Ishikawa (cell line): Measurements from ENCODE around the gene PHF2.

Source experiments
- CEBPB ChIP-seq: IDR thresholded peaks from 2 replicates; pipeline ENCODE4 v1.6.1; 2012
- CREB1 ChIP-seq: IDR thresholded peaks from 2 replicates; pipeline ENCODE4 v1.6.1; 2012; ENCODE audit warnings: low read depth
- EGR1 ChIP-seq: IDR thresholded peaks from 2 replicates; pipeline ENCODE4 v1.6.1; 2012
- EP300 ChIP-seq: IDR thresholded peaks from 2 replicates; pipeline ENCODE4 v1.6.1; 2012; ENCODE audit warnings: borderline replicate concordance
- FOXM1 ChIP-seq: IDR thresholded peaks from 2 replicates; pipeline ENCODE4 v1.6.1; 2012; ENCODE audit warnings: low read depth, borderline replicate concordance
- MAX ChIP-seq: IDR thresholded peaks from 2 replicates; pipeline ENCODE4 v1.6.1; 2012
- NFIC ChIP-seq: IDR thresholded peaks from 2 replicates; pipeline ENCODE4 v1.6.1; 2012
- RAD21 ChIP-seq: IDR thresholded peaks from 2 replicates; pipeline ENCODE4 v1.6.1; 2012; ENCODE audit warnings: low read depth
- TAF1 ChIP-seq: IDR thresholded peaks from 2 replicates; pipeline ENCODE4 v1.6.1; 2012; ENCODE audit warnings: low read depth, mild to moderate bottlenecking
- TCF12 ChIP-seq: IDR thresholded peaks from 2 replicates; pipeline ENCODE4 v1.6.1; 2012; ENCODE audit warnings: low read depth
- TEAD4 ChIP-seq: IDR thresholded peaks from 2 replicates; pipeline ENCODE4 v1.6.1; 2012
- USF1 ChIP-seq: IDR thresholded peaks from 2 replicates; pipeline ENCODE4 v1.6.1; 2012
- YY1 ChIP-seq: IDR thresholded peaks from 2 replicates; pipeline ENCODE4 v1.6.1; 2012; ENCODE audit warnings: low read depth
- ZBTB7A ChIP-seq: IDR thresholded peaks from 2 replicates; pipeline ENCODE4 v1.6.1; 2012; ENCODE audit warnings: low read depth
- TF ChIP-seq, protein P1 (sequence below): IDR thresholded peaks from 2 replicates; pipeline ENCODE4 v1.6.1; 2012; ENCODE audit warnings: low read depth, mild to moderate bottlenecking

The PHF2 gene

DNA sequence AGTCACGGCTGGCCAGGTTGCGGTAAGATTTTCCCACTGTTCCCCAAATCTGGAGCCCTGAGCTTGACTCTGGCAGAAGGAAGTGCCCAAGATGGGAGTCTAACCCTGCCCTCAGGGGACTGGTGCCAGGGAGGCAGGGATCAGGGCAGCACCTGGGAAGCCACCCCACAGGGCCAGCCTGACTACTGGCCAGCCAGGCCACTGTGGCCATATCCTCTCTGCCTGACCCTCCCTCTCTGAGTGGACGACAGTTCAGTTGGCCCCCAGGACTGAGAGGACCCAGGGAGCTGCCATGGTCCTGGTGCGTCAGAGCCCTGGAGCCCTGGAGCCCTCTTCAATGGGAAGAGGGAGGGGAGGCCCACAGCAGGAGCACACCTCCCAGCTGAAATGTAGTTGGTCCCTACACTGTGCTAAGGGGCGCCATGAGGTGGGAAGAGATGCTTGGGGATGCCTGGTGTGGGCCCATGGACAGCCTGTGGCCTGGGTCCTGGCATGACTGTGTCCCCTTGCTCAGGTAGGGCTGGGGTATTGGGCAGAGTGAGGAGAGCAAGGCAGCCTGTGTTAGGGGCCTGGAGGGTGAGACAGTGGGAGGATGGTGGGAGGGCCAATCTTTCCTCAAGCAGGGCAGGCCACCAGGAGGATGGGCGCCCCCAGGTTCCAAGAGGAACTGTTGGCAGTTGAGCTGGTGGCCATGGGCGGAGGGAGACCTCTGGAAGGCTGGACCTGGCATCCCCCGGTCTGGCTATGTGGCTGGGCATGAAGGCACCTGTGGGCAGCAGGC lies 81.1 kb downstream of the PHF2 start:
- no peak for TF ChIP-seq USF1
- no peak for TF ChIP-seq TCF12
- TF ChIP-seq, protein P1, sequence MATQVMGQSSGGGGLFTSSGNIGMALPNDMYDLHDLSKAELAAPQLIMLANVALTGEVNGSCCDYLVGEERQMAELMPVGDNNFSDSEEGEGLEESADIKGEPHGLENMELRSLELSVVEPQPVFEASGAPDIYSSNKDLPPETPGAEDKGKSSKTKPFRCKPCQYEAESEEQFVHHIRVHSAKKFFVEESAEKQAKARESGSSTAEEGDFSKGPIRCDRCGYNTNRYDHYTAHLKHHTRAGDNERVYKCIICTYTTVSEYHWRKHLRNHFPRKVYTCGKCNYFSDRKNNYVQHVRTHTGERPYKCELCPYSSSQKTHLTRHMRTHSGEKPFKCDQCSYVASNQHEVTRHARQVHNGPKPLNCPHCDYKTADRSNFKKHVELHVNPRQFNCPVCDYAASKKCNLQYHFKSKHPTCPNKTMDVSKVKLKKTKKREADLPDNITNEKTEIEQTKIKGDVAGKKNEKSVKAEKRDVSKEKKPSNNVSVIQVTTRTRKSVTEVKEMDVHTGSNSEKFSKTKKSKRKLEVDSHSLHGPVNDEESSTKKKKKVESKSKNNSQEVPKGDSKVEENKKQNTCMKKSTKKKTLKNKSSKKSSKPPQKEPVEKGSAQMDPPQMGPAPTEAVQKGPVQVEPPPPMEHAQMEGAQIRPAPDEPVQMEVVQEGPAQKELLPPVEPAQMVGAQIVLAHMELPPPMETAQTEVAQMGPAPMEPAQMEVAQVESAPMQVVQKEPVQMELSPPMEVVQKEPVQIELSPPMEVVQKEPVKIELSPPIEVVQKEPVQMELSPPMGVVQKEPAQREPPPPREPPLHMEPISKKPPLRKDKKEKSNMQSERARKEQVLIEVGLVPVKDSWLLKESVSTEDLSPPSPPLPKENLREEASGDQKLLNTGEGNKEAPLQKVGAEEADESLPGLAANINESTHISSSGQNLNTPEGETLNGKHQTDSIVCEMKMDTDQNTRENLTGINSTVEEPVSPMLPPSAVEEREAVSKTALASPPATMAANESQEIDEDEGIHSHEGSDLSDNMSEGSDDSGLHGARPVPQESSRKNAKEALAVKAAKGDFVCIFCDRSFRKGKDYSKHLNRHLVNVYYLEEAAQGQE, result no peak
- TF ChIP-seq YY1, result no peak
- TF ChIP-seq FOXM1, result no peak
- no peak for TF ChIP-seq ZBTB7A
- no peak for TF ChIP-seq RAD21
- TF ChIP-seq EP300, result no peak
- no peak for TF ChIP-seq TEAD4
- no peak for TF ChIP-seq EGR1
- TF ChIP-seq MAX, result no peak
- TF ChIP-seq CREB1, result no peak
- TF ChIP-seq NFIC, result no peak
- TF ChIP-seq CEBPB, result no peak
- no peak for TF ChIP-seq TAF1

GRCh38 chr9:93658184-93658925 lies 82.0 kb downstream of the PHF2 start:
- TF ChIP-seq RAD21 (no peak), USF1 (no peak), CREB1 (no peak), YY1 (no peak), NFIC (no peak), TEAD4 (no peak), EP300 (no peak), EGR1 (no peak), TAF1 (no peak), CEBPB (no peak), ZBTB7A (no peak), MAX (no peak), FOXM1 (no peak), TCF12 (no peak)
- TF ChIP-seq, protein P1, result no peak

GRCh38 chr9:93659044-93659836 lies 82.9 kb downstream of the PHF2 start:
- TF ChIP-seq CREB1, result no peak
- no peak for TF ChIP-seq TCF12
- no peak for TF ChIP-seq FOXM1
- TF ChIP-seq NFIC, result no peak
- no peak for TF ChIP-seq RAD21
- TF ChIP-seq TEAD4, result no peak
- no peak for TF ChIP-seq MAX
- TF ChIP-seq YY1, result no peak
- TF ChIP-seq USF1, result no peak
- TF ChIP-seq CEBPB, result no peak
- TF ChIP-seq ZBTB7A, result no peak
- no peak for TF ChIP-seq EGR1
- TF ChIP-seq EP300, result no peak
- no peak for TF ChIP-seq TAF1
- TF ChIP-seq, protein P1, result no peak
